RWPE2 (cell line): ENCODE data around the gene DIAPH2.
"Not testable (repeated sequence)": the region's sequence is repeated elsewhere in the genome, so short reads cannot be mapped to it uniquely, and the experiment has no call there.

ENCODE experiments used
- ATAC-seq: fragments of 200-7000 bp; cut with Tn5 transposase; 3 replicates; pipeline ENCODE4 v1.9.1; 2021; ENCODE audit warnings: low read depth
- DNase-seq: peaks from one replicate; pipeline ENCODE4 v3.0.0-alpha.2; 2020; ENCODE audit warnings: low spot score
- H3K27ac ChIP-seq: fragments of 450-650 bp; 2 replicates; pipeline ENCODE4 v1.5.1; 2017; ENCODE audit warnings: mild to moderate bottlenecking; ENCODE audit not compliant: poor library complexity, severe bottlenecking
- H3K27me3 ChIP-seq: fragments of 250-450 bp; sonication (Bioruptor Pico); 2 replicates; pipeline ENCODE4 v1.5.1; 2021; ENCODE audit warnings: mild to moderate bottlenecking, moderate library complexity; ENCODE audit not compliant: insufficient read depth, poor library complexity, severe bottlenecking
- H3K36me3 ChIP-seq: fragments of 250-450 bp; sonication (Bioruptor Pico); 2 replicates; pipeline ENCODE4 v1.5.1; 2020; ENCODE audit warnings: low read depth, mild to moderate bottlenecking, moderate library complexity
- H3K4me1 ChIP-seq: fragments of 250-450 bp; sonication (Bioruptor Pico); 2 replicates; pipeline ENCODE4 v1.5.1; 2021; ENCODE audit warnings: mild to moderate bottlenecking, moderate library complexity; ENCODE audit not compliant: insufficient read depth, poor library complexity, severe bottlenecking
- H3K4me3 ChIP-seq: fragments of 250-450 bp; sonication (Bioruptor Pico); 2 replicates; pipeline ENCODE4 v1.5.1; 2021; ENCODE audit warnings: mild to moderate bottlenecking, moderate library complexity; ENCODE audit not compliant: severe bottlenecking
- H3K9me3 ChIP-seq: fragments of 250-450 bp; sonication (Bioruptor Pico); 2 replicates; pipeline ENCODE4 v1.5.1; 2021; ENCODE audit warnings: mild to moderate bottlenecking, moderate library complexity; ENCODE audit not compliant: severe bottlenecking
- CTCF ChIP-seq: fragments of 450-650 bp; IDR thresholded peaks from one replicate; pipeline ENCODE4 v1.5.1; 2017; ENCODE audit warnings: mild to moderate bottlenecking, moderate library complexity; ENCODE audit not compliant: poor library complexity, severe bottlenecking

Gene DIAPH2

GRCh38 chrX:96838537-96838936 is 153.9 kb downstream of the DIAPH2 start:
- Histone ChIP-seq H3K4me3 (no peak overlapping the region), H3K36me3 (no peaks in the 10 kb centered on the region), H3K27me3 (no peaks in the 10 kb centered on the region), H3K27ac (no peak overlapping the region), H3K9me3 (no peaks in the 10 kb centered on the region), H3K4me1 (peaks cover 2% of the 10 kb centered on the region)
- ATAC-seq (no peak), DNase-seq (no peak)
- TF ChIP-seq CTCF: no peak

GRCh38 chrX:96841325-96841724 is 156.7 kb downstream of the DIAPH2 start:
- H3K4me3 ChIP-seq: no peak overlapping the region
- H3K9me3 ChIP-seq: no peaks in the 10 kb centered on the region
- ATAC-seq (no peak), DNase-seq (no peak)
- no peak overlapping the region for H3K27ac ChIP-seq
- peaks cover 2% of the 10 kb centered on the region for H3K4me1 ChIP-seq
- no peaks in the 10 kb centered on the region for H3K36me3 ChIP-seq
- no peak for TF ChIP-seq CTCF
- no peaks in the 10 kb centered on the region for H3K27me3 ChIP-seq

DNA sequence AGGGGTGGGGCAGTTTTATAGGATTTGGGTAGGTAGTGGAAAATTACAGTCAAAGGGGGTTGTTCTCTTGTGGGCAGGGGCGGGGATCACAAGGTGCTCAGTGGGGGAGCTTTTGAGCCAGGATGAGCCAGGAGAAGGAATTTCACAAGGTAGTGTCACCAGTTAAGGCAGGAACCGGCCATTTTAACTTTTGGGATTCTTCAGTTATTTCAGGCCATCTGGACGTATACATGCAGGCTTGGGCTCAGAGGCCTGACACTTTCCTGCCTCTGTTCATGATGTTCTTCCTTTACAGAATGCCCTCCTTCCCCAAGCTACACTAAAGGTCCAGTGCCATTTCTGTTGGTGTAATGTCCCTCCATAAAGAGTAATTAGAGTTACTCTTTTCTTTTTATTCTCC is 157.2 kb downstream of the DIAPH2 start:
- DNase-seq, H3K27me3 ChIP-seq, H3K4me1 ChIP-seq, H3K36me3 ChIP-seq, H3K27ac ChIP-seq, ATAC-seq, H3K4me3 ChIP-seq, H3K9me3 ChIP-seq: not testable (repeated sequence)

GRCh38 chrX:96843566-96843965 is 158.9 kb downstream of the DIAPH2 start:
- no peak overlapping the region for H3K4me3 ChIP-seq
- ATAC-seq (no peak), DNase-seq (no peak)
- no peak for TF ChIP-seq CTCF
- H3K36me3 ChIP-seq: no peaks in the 10 kb centered on the region
- H3K9me3 ChIP-seq: no peaks in the 10 kb centered on the region
- no peak overlapping the region for H3K27ac ChIP-seq
- H3K27me3 ChIP-seq: no peaks in the 10 kb centered on the region
- no peaks in the 10 kb centered on the region for H3K4me1 ChIP-seq

GRCh38 chrX:96846841-96847240 is 162.2 kb downstream of the DIAPH2 start:
- Histone ChIP-seq H3K36me3 (no peaks in the 10 kb centered on the region), H3K4me3 (no peak overlapping the region), H3K27me3 (no peaks in the 10 kb centered on the region), H3K9me3 (no peaks in the 10 kb centered on the region), H3K27ac (no peak overlapping the region), H3K4me1 (no peaks in the 10 kb centered on the region)
- TF ChIP-seq CTCF: no peak
- DNase-seq: no peak
- ATAC-seq: no peak

- H3K27me3 ChIP-seq, DNase-seq, H3K36me3 ChIP-seq, ATAC-seq, H3K27ac ChIP-seq, H3K4me3 ChIP-seq, H3K4me1 ChIP-seq, H3K9me3 ChIP-seq: not testable (repeated sequence)
Observed at GRCh38 chrX:96859422-96859821, 174.8 kb downstream of the DIAPH2 start.
